DLD1 (cell line): ENCODE results near the gene NPHP3.
"Not testable (repeated sequence)": the region's sequence is repeated elsewhere in the genome, so short reads cannot be mapped to it uniquely, and the experiment has no call there.

Source experiments
- in situ Hi-C: cut with HindIII; loops from 2 replicates; pipeline ENCODE4 v1.10.0; 2017; ENCODE audit warnings: low sequenced_read_pairs

Gene NPHP3

DNA sequence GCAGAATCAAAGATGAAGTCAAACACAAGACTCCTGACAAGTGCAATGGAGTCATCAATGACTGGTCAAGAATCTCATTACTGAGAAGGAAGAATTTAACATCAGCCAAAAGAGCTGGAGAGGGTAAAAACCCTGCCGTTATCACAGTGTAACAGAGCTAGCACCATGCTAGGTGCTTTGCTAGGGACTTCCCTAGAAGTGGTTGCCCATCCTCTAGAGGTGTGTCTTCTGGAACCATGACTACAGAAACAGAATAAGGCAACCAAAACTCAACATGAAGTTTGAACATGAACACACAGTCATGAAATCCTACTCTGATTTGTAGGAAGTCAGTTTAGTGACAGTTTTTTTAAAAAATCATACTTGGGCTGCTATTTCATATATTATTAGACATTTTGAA, 72.1 kb downstream of the NPHP3 start:
- in situ Hi-C loops: no loop called here

DNA sequence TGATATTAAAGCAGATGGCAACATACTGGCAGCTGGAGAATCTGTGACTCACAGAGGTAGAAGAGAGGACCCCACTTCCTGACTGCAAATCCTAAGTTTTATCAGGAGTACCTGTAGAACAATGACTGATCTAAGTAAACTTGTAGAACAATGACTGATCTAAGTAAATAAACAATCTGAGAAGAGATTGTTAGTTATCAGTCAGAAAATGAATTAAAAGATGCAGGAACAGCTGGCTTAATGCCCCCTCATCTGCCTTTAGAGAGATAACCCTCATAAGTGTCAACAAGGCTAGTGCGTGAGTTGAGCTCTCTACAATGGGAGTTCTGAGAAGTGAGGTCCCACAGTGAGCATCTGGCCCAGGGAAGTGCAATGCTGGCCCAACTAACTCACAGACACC, 77.2 kb downstream of the NPHP3 start:
- in situ Hi-C loops: no loop called here

DNA sequence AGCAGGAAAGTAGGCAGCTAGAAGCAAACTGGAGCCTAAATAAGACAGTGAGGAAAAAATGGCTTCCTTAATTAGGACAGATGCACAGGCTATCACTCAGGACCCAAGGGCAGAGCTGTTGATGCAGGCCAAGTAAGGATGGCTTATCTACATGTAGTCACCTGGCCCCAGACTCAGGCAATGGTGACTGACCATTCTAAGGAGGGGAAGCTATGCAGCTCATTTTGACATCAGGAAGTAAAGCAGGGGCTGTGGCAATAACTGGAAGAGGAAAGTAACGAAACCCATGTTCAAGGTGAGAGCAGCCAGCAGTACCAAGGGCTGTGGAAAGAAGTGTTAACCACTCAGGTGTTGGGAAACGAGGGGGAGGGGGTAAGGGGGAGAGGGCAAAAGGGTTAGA, 78.8 kb downstream of the NPHP3 start:
- in situ Hi-C loops: no loop called here

DNA sequence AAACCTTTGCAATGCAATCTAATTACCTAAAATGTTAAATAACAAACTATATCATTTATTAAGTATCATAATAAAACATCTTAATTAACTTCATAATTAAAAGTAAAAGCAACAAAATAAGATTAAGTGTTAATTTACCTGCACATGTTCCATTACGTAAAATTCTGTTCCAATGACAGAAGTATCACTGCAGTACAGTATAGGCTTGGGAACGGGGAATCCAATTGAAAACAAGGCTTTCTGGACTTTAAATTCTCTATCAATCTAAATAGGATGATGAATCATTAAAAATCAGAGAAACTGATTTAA, 79.7 kb downstream of the NPHP3 start:
- in situ Hi-C loops: no loop called here

DNA sequence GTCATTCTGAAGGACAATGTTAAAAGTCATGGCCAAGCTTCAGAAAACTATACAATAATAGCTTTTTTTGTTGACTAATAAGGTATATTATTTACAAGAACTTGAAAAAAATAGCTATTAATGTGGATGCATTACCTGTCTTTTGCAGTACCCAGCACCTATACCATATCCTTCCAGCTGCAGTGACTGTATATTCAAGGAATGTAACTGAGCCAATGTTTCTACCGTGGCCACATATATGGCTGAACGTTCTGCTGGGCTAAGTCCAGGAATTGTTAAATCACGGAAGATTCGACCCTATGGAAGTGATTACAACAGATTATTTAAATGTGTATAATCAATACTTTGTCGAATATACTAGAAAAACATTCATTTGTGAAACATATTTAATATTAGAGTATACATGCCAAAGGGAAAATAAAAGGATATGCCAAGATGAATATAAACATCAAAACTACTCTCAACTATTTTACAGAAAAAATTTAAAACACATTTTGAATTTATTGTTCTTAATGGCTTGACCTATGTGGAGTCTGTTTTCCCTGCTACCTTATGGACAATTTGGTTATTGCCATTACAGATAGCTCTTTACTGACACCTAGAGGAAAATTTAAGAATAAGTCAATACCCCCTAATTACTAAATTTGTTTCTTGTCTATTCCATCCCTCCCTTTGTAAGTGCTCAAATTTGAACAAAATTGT, 80.2 kb downstream of the NPHP3 start:
- in situ Hi-C loops: no loop called here

DNA sequence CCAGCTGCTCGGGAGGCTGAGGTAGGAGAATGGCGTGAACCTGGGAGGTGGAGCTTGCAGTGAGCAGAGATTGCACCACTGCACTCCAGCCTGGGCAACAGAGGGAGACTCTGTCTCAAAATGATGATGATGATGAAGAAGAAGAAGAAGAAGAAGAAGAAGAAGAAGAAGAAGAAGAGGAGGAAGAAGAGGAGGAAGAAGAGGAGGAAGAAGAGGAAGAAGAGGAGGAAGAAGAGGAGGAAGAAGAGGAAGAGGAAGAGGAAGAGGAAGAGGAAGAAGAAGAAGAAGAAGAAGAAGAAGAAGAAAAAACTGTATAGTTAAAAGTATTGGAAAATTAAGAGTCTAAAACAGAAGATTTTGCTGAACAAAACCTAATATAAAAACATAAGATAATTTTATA, 80.8 kb downstream of the NPHP3 start:
- in situ Hi-C loops: not testable (repeated sequence)

DNA sequence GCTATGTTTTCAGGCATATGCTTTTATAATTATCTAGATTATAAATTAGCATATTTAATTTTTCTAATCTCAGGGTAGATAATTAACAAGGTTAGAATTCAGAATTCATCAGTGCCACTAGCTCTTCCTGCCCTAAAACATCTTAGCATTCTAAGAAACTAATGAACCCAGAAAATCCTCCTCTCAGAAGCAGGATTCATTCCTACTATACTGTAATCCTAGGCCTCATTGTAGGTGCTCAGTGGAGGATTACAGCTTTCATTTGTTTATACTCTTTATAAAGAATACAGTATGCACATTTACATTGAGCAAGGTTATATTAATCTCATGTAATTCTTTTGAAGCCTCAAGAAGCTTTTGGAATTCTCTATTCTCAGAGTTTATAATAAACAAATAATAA, 83.5 kb downstream of the NPHP3 start:
- in situ Hi-C loops: no loop called here

DNA sequence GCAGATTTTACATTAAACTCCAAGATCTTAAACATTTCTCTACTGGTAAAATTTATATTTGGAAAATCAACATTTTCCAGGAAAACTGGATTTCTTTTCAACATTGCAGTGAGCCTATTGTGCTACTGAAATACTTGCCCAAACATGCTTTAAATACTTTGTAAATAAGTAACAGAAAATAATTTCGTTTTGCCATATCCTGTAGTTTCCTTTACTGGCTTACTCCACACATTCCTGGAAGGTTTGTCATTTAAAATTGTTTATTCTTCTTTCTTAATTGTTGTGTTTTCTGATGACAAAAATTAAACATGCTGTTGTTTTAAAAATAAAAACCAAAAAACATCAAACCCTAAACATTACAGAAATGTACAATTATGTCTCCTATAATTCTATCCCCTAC, 84.6 kb downstream of the NPHP3 start:
- in situ Hi-C loops: no loop called here

DNA sequence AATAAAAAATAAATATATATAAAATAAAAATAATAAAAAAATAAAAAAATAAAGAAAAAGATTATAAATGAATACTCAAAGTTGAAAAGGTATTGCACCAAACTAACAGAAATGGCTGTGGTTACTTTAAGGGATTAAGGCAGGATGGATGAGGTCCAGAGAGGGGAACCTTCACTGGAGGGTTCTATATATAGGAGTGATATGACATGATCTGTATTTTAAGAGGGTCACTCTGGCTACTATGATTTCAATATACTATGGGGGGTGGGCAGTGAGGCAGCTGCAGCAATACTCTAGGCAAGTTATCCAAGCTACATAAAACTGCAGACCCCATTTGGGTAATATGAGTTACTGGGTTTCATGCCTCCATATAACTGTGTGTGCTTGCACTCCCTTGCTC, 87.2 kb downstream of the NPHP3 start:
- in situ Hi-C loops: no loop called here
